HEK293 (cell line): ENCODE data around the gene S100A16.
A peak's percentile ranks its signal among the peaks of the same experiment; 100 is the strongest.

Experiments used
- GFI1B ChIP-seq: fragments of 450-650 bp; formaldehyde crosslinking; IDR thresholded peaks from 2 replicates; pipeline ENCODE4 v1.5.1; 2016; ENCODE audit warnings: missing biosample characterization, missing genetic modification characterization
- GLI2 ChIP-seq: fragments of 450-650 bp; formaldehyde crosslinking; IDR thresholded peaks from 2 replicates; pipeline ENCODE4; 2017; ENCODE audit warnings: missing biosample characterization, missing genetic modification characterization, low read depth, borderline replicate concordance
- GLIS1 ChIP-seq: fragments of 450-650 bp; formaldehyde crosslinking; IDR thresholded peaks from 2 replicates; pipeline ENCODE4 v1.5.1; 2016; ENCODE audit warnings: missing biosample characterization, missing genetic modification characterization
- MEIS1 ChIP-seq: sonication (generic); formaldehyde crosslinking; IDR thresholded peaks from 2 replicates; pipeline ENCODE4 v1.8.1; 2022; ENCODE audit warnings: missing genetic modification reagents, mild to moderate bottlenecking, borderline replicate concordance
- SCRT2 ChIP-seq: fragments of 450-650 bp; formaldehyde crosslinking; IDR thresholded peaks from 2 replicates; pipeline ENCODE4 v1.5.1; 2016; ENCODE audit warnings: missing biosample characterization, missing genetic modification characterization
- ZEB2 ChIP-seq: fragments of 450-650 bp; formaldehyde crosslinking; IDR thresholded peaks from 2 replicates; pipeline ENCODE4 v1.5.1; 2016; ENCODE audit warnings: missing biosample characterization, missing genetic modification characterization
- ZFP69B ChIP-seq: fragments of 450-650 bp; formaldehyde crosslinking; IDR thresholded peaks from 2 replicates; pipeline ENCODE4 v1.5.1; 2016; ENCODE audit warnings: missing biosample characterization, missing genetic modification characterization
- ZNF138 ChIP-seq: fragments of 450-650 bp; formaldehyde crosslinking; IDR thresholded peaks from 2 replicates; pipeline ENCODE4 v1.5.1; 2016; ENCODE audit warnings: missing biosample characterization, missing genetic modification characterization, borderline replicate concordance
- ZNF335 ChIP-seq: fragments of 450-650 bp; formaldehyde crosslinking; conservative IDR thresholded peaks from 2 replicates; pipeline ENCODE4 v1.5.1; 2016; ENCODE audit warnings: missing biosample characterization, missing genetic modification characterization
- ZNF37A ChIP-seq: fragments of 450-650 bp; IDR thresholded peaks from 2 replicates; pipeline ENCODE4 v1.5.1; 2018; ENCODE audit warnings: missing biosample characterization, missing genetic modification characterization
- ZNF555 ChIP-seq: fragments of 450-650 bp; formaldehyde crosslinking; conservative IDR thresholded peaks from 2 replicates; pipeline ENCODE4 v1.5.1; 2017; ENCODE audit warnings: missing biosample characterization, mild to moderate bottlenecking, missing genetic modification characterization, inconsistent platforms
- ZNF571 ChIP-seq: fragments of 450-650 bp; formaldehyde crosslinking; IDR thresholded peaks from 2 replicates; pipeline ENCODE4 v1.5.0; 2017; ENCODE audit warnings: missing biosample characterization, missing genetic modification characterization
- ZSCAN30 ChIP-seq: fragments of 450-650 bp; IDR thresholded peaks from 2 replicates; pipeline ENCODE4 v1.5.1; 2018; ENCODE audit warnings: missing biosample characterization, mild to moderate bottlenecking, missing genetic modification characterization, moderate library complexity
- TF ChIP-seq, protein P1 (sequence below): fragments of 450-650 bp; formaldehyde crosslinking; IDR thresholded peaks from 2 replicates; pipeline ENCODE4 v1.5.1; 2017; ENCODE audit warnings: missing biosample characterization, missing genetic modification characterization
- TF ChIP-seq, protein P2 (sequence below): fragments of 450-650 bp; formaldehyde crosslinking; IDR thresholded peaks from 2 replicates; pipeline ENCODE4 v1.5.1; 2016; ENCODE audit warnings: missing biosample characterization, missing genetic modification characterization, borderline replicate concordance
- TF ChIP-seq, protein P3 (sequence below): fragments of 450-650 bp; formaldehyde crosslinking; IDR thresholded peaks from 2 replicates; pipeline ENCODE4 v1.5.1; 2017; ENCODE audit warnings: missing biosample characterization, mild to moderate bottlenecking, missing genetic modification characterization, moderate library complexity
- TF ChIP-seq, protein P4 (sequence below): fragments of 450-650 bp; formaldehyde crosslinking; IDR thresholded peaks from 2 replicates; pipeline ENCODE4 v1.5.1; 2016; ENCODE audit warnings: missing biosample characterization, missing genetic modification characterization, low read depth

Gene S100A16

DNA sequence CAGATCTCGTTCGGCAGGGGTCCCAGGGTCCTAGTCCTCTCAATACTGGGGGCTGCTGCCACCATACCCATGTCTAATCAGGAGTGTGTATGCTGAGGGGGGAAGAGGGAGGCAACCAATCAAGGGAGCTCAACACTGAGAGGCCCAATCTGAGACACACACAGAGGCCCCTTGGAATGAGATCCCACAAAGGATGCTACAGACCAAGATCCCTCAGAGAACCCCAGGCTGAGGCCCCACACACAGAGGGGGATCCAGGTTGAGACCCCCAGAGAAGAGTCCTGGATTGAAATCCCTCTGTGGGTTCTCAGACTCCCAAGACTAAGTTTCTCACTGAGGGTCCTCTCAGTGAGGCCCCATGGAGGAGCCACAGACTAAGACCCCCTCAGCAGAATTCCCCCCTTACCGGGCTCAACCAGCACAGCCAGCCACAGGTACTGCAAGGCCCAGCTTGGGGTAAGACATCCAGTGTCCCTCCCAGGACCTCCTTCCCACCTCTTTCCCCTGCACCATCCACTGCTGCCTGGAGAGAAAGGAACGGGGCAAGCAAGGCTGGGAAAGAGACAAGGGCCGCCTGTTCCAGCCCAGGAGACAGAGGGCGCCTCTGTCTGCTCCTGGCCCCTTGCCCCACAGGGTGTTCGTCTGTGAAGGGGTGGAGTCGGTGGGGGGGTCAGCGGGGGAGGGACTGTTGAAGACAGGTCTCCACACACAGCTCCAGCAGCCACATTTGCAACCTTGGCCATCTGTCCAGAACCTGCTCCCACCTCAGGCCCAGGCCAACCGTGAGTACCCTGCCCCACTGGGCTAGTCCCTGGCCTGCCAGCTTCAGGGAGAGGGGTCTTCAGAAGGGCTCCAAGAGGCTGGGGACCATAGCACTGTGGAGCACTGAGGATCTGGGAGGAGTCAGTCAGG, 15.0 kb upstream of the S100A16 start, which contains the start of gene S100A1 (continued):
- no peak for TF ChIP-seq MEIS1 (CRISPR knock-in tag)
- no peak for TF ChIP-seq ZFP69B (tag by site-specific recombination)
- TF ChIP-seq, protein P1, sequence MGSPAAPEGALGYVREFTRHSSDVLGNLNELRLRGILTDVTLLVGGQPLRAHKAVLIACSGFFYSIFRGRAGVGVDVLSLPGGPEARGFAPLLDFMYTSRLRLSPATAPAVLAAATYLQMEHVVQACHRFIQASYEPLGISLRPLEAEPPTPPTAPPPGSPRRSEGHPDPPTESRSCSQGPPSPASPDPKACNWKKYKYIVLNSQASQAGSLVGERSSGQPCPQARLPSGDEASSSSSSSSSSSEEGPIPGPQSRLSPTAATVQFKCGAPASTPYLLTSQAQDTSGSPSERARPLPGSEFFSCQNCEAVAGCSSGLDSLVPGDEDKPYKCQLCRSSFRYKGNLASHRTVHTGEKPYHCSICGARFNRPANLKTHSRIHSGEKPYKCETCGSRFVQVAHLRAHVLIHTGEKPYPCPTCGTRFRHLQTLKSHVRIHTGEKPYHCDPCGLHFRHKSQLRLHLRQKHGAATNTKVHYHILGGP (tag by site-specific recombination): no peak
- no peak for TF ChIP-seq ZNF37A (tag by site-specific recombination)
- 0 out of 2 replicates have a peak, but pooled peaks have one; percentile 45 for TF ChIP-seq ZNF335 (tag by site-specific recombination)
- TF ChIP-seq GLI2 (tag by site-specific recombination): no peak
- TF ChIP-seq ZNF571 (tag by site-specific recombination): no peak
- TF ChIP-seq GLIS1 (tag by site-specific recombination): peak; percentile 53; the same call in 1 of the 2 replicates
- no peak for TF ChIP-seq GFI1B
- TF ChIP-seq, protein P2, sequence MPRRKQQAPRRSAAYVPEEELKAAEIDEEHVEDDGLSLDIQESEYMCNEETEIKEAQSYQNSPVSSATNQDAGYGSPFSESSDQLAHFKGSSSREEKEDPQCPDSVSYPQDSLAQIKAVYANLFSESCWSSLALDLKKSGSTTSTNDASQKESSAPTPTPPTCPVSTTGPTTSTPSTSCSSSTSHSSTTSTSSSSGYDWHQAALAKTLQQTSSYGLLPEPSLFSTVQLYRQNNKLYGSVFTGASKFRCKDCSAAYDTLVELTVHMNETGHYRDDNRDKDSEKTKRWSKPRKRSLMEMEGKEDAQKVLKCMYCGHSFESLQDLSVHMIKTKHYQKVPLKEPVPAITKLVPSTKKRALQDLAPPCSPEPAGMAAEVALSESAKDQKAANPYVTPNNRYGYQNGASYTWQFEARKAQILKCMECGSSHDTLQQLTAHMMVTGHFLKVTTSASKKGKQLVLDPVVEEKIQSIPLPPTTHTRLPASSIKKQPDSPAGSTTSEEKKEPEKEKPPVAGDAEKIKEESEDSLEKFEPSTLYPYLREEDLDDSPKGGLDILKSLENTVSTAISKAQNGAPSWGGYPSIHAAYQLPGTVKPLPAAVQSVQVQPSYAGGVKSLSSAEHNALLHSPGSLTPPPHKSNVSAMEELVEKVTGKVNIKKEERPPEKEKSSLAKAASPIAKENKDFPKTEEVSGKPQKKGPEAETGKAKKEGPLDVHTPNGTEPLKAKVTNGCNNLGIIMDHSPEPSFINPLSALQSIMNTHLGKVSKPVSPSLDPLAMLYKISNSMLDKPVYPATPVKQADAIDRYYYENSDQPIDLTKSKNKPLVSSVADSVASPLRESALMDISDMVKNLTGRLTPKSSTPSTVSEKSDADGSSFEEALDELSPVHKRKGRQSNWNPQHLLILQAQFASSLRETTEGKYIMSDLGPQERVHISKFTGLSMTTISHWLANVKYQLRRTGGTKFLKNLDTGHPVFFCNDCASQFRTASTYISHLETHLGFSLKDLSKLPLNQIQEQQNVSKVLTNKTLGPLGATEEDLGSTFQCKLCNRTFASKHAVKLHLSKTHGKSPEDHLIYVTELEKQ (tag by site-specific recombination): no peak
- TF ChIP-seq, protein P3, sequence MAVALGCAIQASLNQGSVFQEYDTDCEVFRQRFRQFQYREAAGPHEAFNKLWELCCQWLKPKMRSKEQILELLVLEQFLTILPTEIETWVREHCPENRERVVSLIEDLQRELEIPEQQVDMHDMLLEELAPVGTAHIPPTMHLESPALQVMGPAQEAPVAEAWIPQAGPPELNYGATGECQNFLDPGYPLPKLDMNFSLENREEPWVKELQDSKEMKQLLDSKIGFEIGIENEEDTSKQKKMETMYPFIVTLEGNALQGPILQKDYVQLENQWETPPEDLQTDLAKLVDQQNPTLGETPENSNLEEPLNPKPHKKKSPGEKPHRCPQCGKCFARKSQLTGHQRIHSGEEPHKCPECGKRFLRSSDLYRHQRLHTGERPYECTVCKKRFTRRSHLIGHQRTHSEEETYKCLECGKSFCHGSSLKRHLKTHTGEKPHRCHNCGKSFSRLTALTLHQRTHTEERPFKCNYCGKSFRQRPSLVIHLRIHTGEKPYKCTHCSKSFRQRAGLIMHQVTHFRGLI (tag by site-specific recombination): no peak
- TF ChIP-seq ZNF555 (tag by site-specific recombination): no peak
- TF ChIP-seq SCRT2 (tag by site-specific recombination): no peak
- TF ChIP-seq ZNF138 (tag by site-specific recombination): no peak
- TF ChIP-seq, protein P4, sequence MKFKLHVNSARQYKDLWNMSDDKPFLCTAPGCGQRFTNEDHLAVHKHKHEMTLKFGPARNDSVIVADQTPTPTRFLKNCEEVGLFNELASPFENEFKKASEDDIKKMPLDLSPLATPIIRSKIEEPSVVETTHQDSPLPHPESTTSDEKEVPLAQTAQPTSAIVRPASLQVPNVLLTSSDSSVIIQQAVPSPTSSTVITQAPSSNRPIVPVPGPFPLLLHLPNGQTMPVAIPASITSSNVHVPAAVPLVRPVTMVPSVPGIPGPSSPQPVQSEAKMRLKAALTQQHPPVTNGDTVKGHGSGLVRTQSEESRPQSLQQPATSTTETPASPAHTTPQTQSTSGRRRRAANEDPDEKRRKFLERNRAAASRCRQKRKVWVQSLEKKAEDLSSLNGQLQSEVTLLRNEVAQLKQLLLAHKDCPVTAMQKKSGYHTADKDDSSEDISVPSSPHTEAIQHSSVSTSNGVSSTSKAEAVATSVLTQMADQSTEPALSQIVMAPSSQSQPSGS (tag by site-specific recombination): no peak
- TF ChIP-seq ZSCAN30 (tag by site-specific recombination): no peak
- TF ChIP-seq ZEB2 (tag by site-specific recombination): no peak
